GM12801 (cell line): ENCODE measurements around the gene ADGRA1.

ENCODE experiments used
- CTCF ChIP-seq: IDR thresholded peaks from one replicate; pipeline ENCODE4 v1.5.1; 2011; ENCODE audit warnings: control low read depth; ENCODE audit not compliant: insufficient read length; ENCODE audit errors: extremely low read depth

The ADGRA1 gene

GRCh38 chr10:133159950-133160825 is 72.5 kb downstream of the ADGRA1 start, which contains the start of gene KNDC1:
KNDC1 (plus strand) TSS chr10:133160219; CDS start chr10:133160468, 249 bp downstream.
- TF ChIP-seq CTCF = no peak

GRCh38 chr10:133160826-133161471 is 73.2 kb downstream of the ADGRA1 start:
- no peak for TF ChIP-seq CTCF

- no peak for TF ChIP-seq CTCF
These were observed 73.9 kb downstream of the ADGRA1 start for GRCh38 chr10:133161486-133162109.

GRCh38 chr10:133162178-133162909 is 74.6 kb downstream of the ADGRA1 start:
- no peak for TF ChIP-seq CTCF

GRCh38 chr10:133162910-133163856 is 75.5 kb downstream of the ADGRA1 start:
- TF ChIP-seq CTCF = no peak

GRCh38 chr10:133163889-133164815 is 76.4 kb downstream of the ADGRA1 start:
- TF ChIP-seq CTCF = no peak
